GM23338 (cell line): Measurements from ENCODE around the gene C1orf21. TPM values are rescaled to one million over a fixed set of nuclear protein-coding genes. Genes with fewer than 3 reads are reported as not detected.

ENCODE experiments used
- ATAC-seq: fragments of 200-7000 bp; cut with Tn5 transposase; 3 replicates; pipeline ENCODE4 v1.9.1; 2020
- DNase-seq: peaks from one replicate; pipeline ENCODE4 v3.0.0-alpha.2; 2015; ENCODE audit warnings: low spot score
- H2AFZ ChIP-seq: fragments of 200-600 bp; sonication (generic); 2 replicates; pipeline ENCODE4 v1.8.0; 2016; ENCODE audit warnings: antibody characterized with exemption, mild to moderate bottlenecking, moderate library complexity
- H3F3A ChIP-seq: fragments of 200-600 bp; sonication (generic); replicated peaks from 2 replicates; pipeline ENCODE4 v1.8.0; 2017; ENCODE audit warnings: antibody characterized with exemption, mixed run types, low read depth
- H3K27ac ChIP-seq: fragments of 200-600 bp; sonication (generic); 2 replicates; pipeline ENCODE4 v1.6.1; 2016; ENCODE audit warnings: low read depth
- H3K27me3 ChIP-seq: fragments of 200-600 bp; sonication (generic); 2 replicates; pipeline ENCODE4 v1.8.0; 2016; ENCODE audit warnings: mild to moderate bottlenecking, mixed run types, moderate library complexity; ENCODE audit not compliant: insufficient read depth
- H3K36me3 ChIP-seq: fragments of 200-600 bp; sonication (generic); 2 replicates; pipeline ENCODE4 v1.8.0; 2016; ENCODE audit warnings: mild to moderate bottlenecking; ENCODE audit not compliant: insufficient read depth
- H3K4me1 ChIP-seq: fragments of 200-600 bp; sonication (generic); 2 replicates; pipeline ENCODE4 v1.8.0; 2016; ENCODE audit warnings: mild to moderate bottlenecking, moderate library complexity; ENCODE audit not compliant: insufficient read depth
- H3K4me2 ChIP-seq: fragments of 200-600 bp; sonication (generic); 2 replicates; pipeline ENCODE4 v1.7.1; 2017; ENCODE audit warnings: mixed run types
- H3K4me3 ChIP-seq: fragments of 200-600 bp; sonication (generic); 2 replicates; pipeline ENCODE4 v1.6.1; 2016; ENCODE audit warnings: mixed run types
- H3K79me2 ChIP-seq: fragments of 200-600 bp; sonication (generic); replicated peaks from 2 replicates; pipeline ENCODE4 v1.8.0; 2017; ENCODE audit warnings: mild to moderate bottlenecking; ENCODE audit not compliant: insufficient read depth
- H3K9me2 ChIP-seq: fragments of 200-600 bp; sonication (generic); 2 replicates; pipeline ENCODE4 v1.8.0; 2017; ENCODE audit not compliant: insufficient read depth
- H4K20me1 ChIP-seq: fragments of 200-600 bp; sonication (generic); replicated peaks from 2 replicates; pipeline ENCODE4 v1.8.0; 2017; ENCODE audit warnings: mild to moderate bottlenecking; ENCODE audit not compliant: insufficient read depth
- H3K27ac Mint-ChIP-seq: 2 replicates; pipeline ENCODE4 v1.8.0; 2020; ENCODE audit warnings: inconsistent platforms, mild to moderate bottlenecking, moderate library complexity, mixed read lengths
- H3K27me3 Mint-ChIP-seq: 3 replicates; pipeline ENCODE4 v1.8.0; 2022; ENCODE audit warnings: low read depth, mild to moderate bottlenecking, moderate library complexity, mixed read lengths, inconsistent platforms; ENCODE audit not compliant: insufficient read depth, poor library complexity
- H3K36me3 Mint-ChIP-seq: 3 replicates; pipeline ENCODE4 v1.8.0; 2021; ENCODE audit warnings: low read depth, mild to moderate bottlenecking, inconsistent platforms, moderate library complexity, mixed read lengths
- H3K4me1 Mint-ChIP-seq: 3 replicates; pipeline ENCODE4 v1.8.0; 2020; ENCODE audit warnings: mild to moderate bottlenecking, inconsistent platforms, mixed read lengths
- H3K4me3 Mint-ChIP-seq: 3 replicates; pipeline ENCODE4 v1.8.0; 2021; ENCODE audit warnings: moderate library complexity, mild to moderate bottlenecking, inconsistent platforms, mixed read lengths
- H3K9me3 Mint-ChIP-seq: 3 replicates; pipeline ENCODE4 v1.8.0; 2020; ENCODE audit warnings: moderate library complexity, mild to moderate bottlenecking, inconsistent platforms, mixed read lengths
- CREB1 ChIP-seq: fragments of 250-450 bp; sonication (Bioruptor Pico); IDR thresholded peaks from 2 replicates; pipeline ENCODE4 v1.5.0; 2020; ENCODE audit warnings: low read depth, mild to moderate bottlenecking, moderate library complexity
- CTCF ChIP-seq, 2 experiments: fragments of 200-600 bp in 1 of 2; sonication (generic) in 1 of 2; conservative IDR thresholded peaks; 2 replicates each; pipeline versions ENCODE4 v1.5.1 to v1.6.1; 2016 to 2017; ENCODE audit warnings: antibody characterized with exemption in 2 of 2, low read depth in 2 of 2, mild to moderate bottlenecking in 2 of 2, moderate library complexity in 1 of 2
- EZH2 ChIP-seq: fragments of 200-600 bp; sonication (generic); IDR thresholded peaks from one replicate; pipeline ENCODE4 v1.8.0; 2017; ENCODE audit warnings: antibody characterized with exemption, mild to moderate bottlenecking, low read depth; ENCODE audit not compliant: unreplicated experiment
- EZH2phosphoT487 ChIP-seq: fragments of 200-600 bp; sonication (generic); IDR thresholded peaks from one replicate; pipeline ENCODE4 v1.8.1; 2018; ENCODE audit warnings: antibody characterized with exemption; ENCODE audit not compliant: unreplicated experiment
- JUNB ChIP-seq: IDR thresholded peaks from one replicate; pipeline ENCODE4 v1.6.1; 2016; ENCODE audit warnings: antibody characterized with exemption; ENCODE audit not compliant: unreplicated experiment
- NANOG ChIP-seq: IDR thresholded peaks from 2 replicates; pipeline ENCODE4 v1.6.1; 2016; ENCODE audit warnings: antibody characterized with exemption, borderline replicate concordance
- POLR2AphosphoS5 ChIP-seq: IDR thresholded peaks from 2 replicates; pipeline ENCODE4 v1.6.1; 2016; ENCODE audit warnings: antibody characterized with exemption, low read depth
- REST ChIP-seq: IDR thresholded peaks from one replicate; pipeline ENCODE4 v1.6.1; 2018; ENCODE audit warnings: antibody characterized with exemption; ENCODE audit not compliant: unreplicated experiment
- ZNF114 ChIP-seq: fragments of 250-450 bp; sonication (Bioruptor Pico); IDR thresholded peaks from 2 replicates; pipeline ENCODE4 v1.5.0; 2020; ENCODE audit warnings: mild to moderate bottlenecking, moderate library complexity
- ZNF331 ChIP-seq: fragments of 250-450 bp; sonication (Bioruptor Pico); IDR thresholded peaks from 2 replicates; pipeline ENCODE4 v1.5.0; 2020; ENCODE audit warnings: low read depth, mild to moderate bottlenecking, moderate library complexity
- polyA plus RNA-seq: library from polyadenylated mRNA; unstranded; fragments of >200 nt; fragmentation: Nextera tagmentation; extraction: Ambion mirVana; gene quantifications from 2 replicates; pipeline ENCODE4 v1.2.1, GENCODE V29; 2016
- total RNA-seq: library from RNA; depleted of rRNA; stranded (reverse); fragments of >200 nt; shearing (Covaris generic); gene quantifications from 2 replicates; pipeline ENCODE4 v1.2.3, GENCODE V29; 2014

The C1orf21 gene
- total and polyA plus RNA-seq, 2 experiments from 2014 or later, result 28.0 to 40.4 TPM

- H3K4me3 Mint-ChIP-seq, result no peak overlapping the region
- Histone ChIP-seq H3K4me2 (no peak overlapping the region), H3K79me2 (no peaks in the 10 kb centered on the region), H3F3A (no peaks in the 10 kb centered on the region), H3K36me3 (no peaks in the 10 kb centered on the region), H3K27ac (no peak overlapping the region), H3K9me2 (no peaks in the 10 kb centered on the region), H3K4me3 (no peak overlapping the region), H3K27me3 (no peaks in the 10 kb centered on the region), H2AFZ (no peak overlapping the region), H3K4me1 (peaks cover 10% of the 10 kb centered on the region), H4K20me1 (no peaks in the 10 kb centered on the region; the same call in 1 of the 2 replicates)
- H3K4me1 Mint-ChIP-seq, result peaks cover 22% of the 10 kb centered on the region
- H3K27ac Mint-ChIP-seq, result no peak overlapping the region
- H3K27me3 Mint-ChIP-seq, result no peaks in the 10 kb centered on the region
- no peaks in the 10 kb centered on the region for H3K36me3 Mint-ChIP-seq
- DNase-seq (no peak), ATAC-seq (no peak)
- TF ChIP-seq ZNF331 (CRISPR knock-in tag), result no peak
- no peak for TF ChIP-seq ZNF114 (CRISPR knock-in tag)
- TF ChIP-seq POLR2AphosphoS5, result no peak
- no peak for TF ChIP-seq REST
- no peak for TF ChIP-seq CREB1 (CRISPR knock-in tag)
- TF ChIP-seq JUNB, result no peak
- H3K9me3 Mint-ChIP-seq, result no peaks in the 10 kb centered on the region
Measured at GRCh38 chr1:184606786-184607185, 220.0 kb downstream of the C1orf21 start.

- H3K27me3 ChIP-seq, result no peaks in the 10 kb centered on the region
- no peaks in the 10 kb centered on the region for H3K36me3 ChIP-seq
- H4K20me1 ChIP-seq, result no peaks in the 10 kb centered on the region; the same call in 1 of the 2 replicates
- no peak overlapping the region for H2AFZ ChIP-seq
- no peak overlapping the region for H3K4me2 ChIP-seq
- ATAC-seq (no peak), DNase-seq (no peak)
- Mint-ChIP-seq H3K27me3 (no peaks in the 10 kb centered on the region), H3K36me3 (no peaks in the 10 kb centered on the region), H3K9me3 (no peaks in the 10 kb centered on the region), H3K4me3 (no peak overlapping the region), H3K27ac (no peak overlapping the region), H3K4me1 (peaks cover 22% of the 10 kb centered on the region)
- H3K9me2 ChIP-seq, result no peaks in the 10 kb centered on the region
- no peak overlapping the region for H3K27ac ChIP-seq
- no peaks in the 10 kb centered on the region for H3K79me2 ChIP-seq
- H3K4me1 ChIP-seq, result peaks cover 10% of the 10 kb centered on the region
- no peaks in the 10 kb centered on the region for H3F3A ChIP-seq
- H3K4me3 ChIP-seq, result no peak overlapping the region
- TF ChIP-seq EZH2 (no peak), NANOG (no peak), REST (no peak), ZNF331 (CRISPR knock-in tag) (no peak), CREB1 (CRISPR knock-in tag) (no peak), CTCF (conservative IDR thresholded peaks at IDR 0.05; ENCODE audit: low read depth in 2 of 2) (no peak), EZH2phosphoT487 (no peak)
Measured at GRCh38 chr1:184608581-184608980, 221.8 kb downstream of the C1orf21 start.
